ENCODE results near the gene ELOVL3.
A peak's percentile ranks its signal among the peaks of the same experiment; 100 is the strongest.
"Not testable (repeated sequence)": the region's sequence is repeated elsewhere in the genome, so short reads cannot be mapped to it uniquely, and the experiment has no call there.

The ELOVL3 gene

DNA sequence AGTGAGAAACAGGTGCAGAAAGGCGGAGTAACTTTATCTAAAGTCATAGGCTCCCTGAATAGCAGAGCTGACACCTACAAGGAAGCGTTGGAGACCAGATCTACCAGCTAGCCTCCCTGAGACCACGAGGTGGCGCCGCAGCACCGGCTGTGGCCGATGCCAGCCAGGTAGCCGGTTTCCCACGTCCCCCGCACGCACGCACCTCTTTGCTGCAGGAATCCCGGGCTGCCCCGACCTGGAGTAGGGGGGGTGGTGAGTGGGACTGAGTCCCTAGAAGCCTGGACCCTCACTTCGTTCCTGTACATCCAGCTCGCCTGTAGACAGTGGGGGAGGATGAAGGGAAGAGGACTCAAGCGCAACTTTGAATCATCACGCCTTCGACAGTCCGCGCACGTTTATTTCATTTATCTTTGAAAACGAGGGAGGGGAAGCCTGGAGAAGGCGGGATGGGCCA, 3.7 kb downstream of the ELOVL3 start:
- peak; percentile 78 for DNase-seq

DNA sequence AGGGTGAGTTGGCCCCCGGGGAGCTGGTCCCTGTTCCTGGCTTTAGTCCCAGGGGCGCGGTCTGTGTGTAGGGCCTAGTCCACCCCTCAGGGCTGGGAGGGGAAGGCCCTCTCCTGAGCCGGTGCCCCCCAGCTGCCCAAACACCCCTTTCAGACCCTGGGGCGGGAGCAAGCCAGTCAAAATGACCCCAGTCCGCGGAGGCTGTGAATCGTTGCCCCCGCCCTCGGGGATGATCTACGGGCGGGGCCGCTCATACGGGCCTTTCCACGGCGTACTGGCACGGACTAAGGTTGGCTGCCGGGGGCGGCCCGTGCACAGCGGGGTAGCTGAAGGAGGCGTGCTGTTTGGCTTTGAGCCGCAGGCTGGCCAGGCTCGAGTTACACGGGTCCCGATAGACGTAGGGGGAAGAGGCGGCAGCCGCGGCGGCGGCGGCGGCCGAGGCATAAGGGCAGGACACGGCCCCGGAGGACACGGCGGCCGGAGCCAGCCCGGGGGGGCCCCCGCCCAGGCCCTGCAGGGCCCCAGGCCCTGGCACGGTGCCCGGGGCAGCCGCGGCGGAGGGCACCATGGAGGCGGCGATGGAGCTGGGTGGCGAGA, 4.3 kb downstream of the ELOVL3 start:
- DNase-seq = no peak

GRCh38 chr10:102230861-102231356, 4.8 kb downstream of the ELOVL3 start:
- DNase-seq = peak; percentile 25

GRCh38 chr10:102231357-102232318, 5.5 kb downstream of the ELOVL3 start:
- peak; percentile 46 for DNase-seq

GRCh38 chr10:102233997-102234396, 7.9 kb downstream of the ELOVL3 start:
- no peak for DNase-seq

- DNase-seq = no peak
Observed at GRCh38 chr10:102234888-102235597, 8.9 kb downstream of the ELOVL3 start.

DNA sequence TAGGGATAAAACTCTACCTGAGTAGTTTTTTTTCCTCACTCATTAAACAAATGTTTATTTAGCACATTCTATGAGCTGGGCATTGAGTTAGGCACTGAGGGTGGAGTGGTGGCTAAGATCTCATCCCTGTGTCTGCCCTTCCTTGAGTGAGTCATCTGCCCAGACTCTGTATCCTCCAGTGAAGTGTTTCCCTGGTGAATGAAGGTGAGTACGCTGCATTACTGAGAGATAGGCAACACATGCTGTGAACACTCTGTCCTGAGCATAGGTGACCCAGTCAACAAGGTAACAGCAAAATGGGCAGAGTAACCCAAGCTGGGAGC, 9.5 kb downstream of the ELOVL3 start:
- DNase-seq = no peak

DNA sequence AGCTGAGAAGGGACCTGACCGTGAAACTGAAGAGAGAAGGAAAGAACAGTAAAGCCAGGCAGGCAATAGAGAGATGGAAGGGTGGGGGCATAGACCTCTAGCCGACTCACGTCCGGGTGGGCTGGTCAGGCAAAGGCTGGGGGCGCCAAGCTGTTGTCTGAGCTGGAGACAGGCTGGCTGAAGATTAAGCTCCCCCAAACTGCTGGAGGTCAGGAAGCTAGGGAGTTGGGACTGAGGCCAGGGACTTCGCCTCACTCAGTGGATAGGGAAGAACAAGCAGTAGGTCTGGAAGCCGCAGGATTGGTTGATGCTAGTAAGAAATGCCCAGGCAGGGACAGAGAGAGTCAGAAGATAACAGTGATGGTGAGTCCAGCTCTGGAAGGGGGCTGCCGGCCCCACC, 9.9 kb downstream of the ELOVL3 start:
- no peak for DNase-seq

GRCh38 chr10:102237711-102238252, 11.7 kb downstream of the ELOVL3 start:
- DNase-seq = no peak

- no peak for DNase-seq
Observed at GRCh38 chr10:102240467-102241031, 14.4 kb downstream of the ELOVL3 start.

DNA sequence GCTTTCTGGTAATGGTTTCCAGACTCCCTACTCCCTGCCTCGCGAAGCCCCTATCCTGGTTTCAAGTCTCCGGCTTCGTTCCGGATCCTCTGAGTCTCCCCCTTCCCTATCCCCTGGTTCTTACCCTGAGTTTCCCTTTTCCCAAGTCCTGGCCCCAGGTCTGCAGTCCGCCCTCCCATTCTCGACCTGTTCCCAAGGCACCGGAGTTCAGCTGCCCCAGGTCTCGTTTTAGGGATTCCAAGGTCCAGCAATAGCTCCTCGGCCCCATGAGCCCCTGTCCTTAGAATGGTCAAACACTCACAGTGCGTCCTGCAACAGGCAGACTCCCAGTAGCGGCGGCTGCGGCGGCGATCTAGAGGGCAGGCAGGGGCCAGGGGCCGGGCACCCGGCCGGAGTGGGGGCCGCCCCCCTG, 14.9 kb downstream of the ELOVL3 start:
- DNase-seq = no peak

DNA sequence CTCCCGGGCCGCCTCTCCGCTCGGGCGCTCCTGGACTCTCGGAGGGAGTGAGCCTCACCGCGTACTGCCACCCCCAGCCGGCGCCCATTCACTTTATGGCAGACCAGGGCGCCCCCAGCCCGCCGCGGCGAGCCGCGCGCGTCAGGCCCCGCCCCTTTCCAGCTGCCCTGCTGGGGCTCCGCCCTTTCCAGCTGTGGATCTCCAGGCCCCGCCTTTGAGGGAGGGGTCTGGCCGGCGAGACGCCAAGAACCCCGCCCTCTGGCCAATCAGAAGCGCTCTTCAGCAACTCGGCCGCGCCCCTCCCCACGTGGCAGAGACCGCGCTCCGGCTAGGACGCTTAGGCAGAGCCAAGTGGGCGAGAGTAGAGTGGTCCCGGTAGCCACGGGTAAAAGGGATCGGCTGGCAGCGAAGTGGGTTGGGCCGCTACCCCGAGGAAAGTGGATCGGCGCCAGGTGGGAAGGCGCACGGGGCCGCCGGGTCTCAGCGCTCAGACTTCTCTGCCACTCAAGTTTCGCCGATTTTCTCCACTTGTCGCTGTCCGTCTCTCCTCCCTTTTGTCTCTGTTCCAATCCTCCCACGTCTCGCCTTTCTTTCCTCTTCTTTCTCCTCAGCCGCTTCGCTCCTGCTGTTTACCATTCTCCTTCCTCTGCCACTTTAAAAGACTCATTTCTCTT, 15.5 kb downstream of the ELOVL3 start, which contains the start of gene PITX3:
PITX3 (minus strand) TSS at position 69 of the 674 bp plus-strand sequence. CDS start 9,432 bp downstream, outside the sequence.
- DNase-seq = peak; percentile 6

GRCh38 chr10:102242118-102242485, 16.0 kb downstream of the ELOVL3 start:
- no peak for DNase-seq

GRCh38 chr10:102243309-102243708, 17.2 kb downstream of the ELOVL3 start:
- no peak for DNase-seq

GRCh38 chr10:102245082-102245931, 19.2 kb downstream of the ELOVL3 start, which contains the start of gene GBF1:
Gene GBF1, plus strand, starts transcription at chr10:102245532. Its CDS starts 13,407 bp downstream, at chr10:102258939.
- peak; percentile 96 for DNase-seq

DNA sequence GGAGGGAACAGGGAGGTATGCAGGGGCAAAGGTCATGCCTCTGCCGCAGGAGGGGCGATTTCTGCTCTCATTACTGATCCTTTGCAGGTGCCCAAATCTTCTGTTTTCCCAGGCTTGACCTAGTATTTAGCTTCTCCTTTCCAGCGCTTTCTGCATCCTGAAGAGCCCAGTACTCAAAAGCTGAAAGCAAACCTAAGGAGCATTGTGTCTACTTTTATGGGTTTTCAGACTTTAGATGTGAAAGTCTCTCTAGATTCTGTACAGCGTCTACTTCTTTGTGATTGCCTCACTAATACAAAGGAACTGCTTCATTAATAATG, 19.8 kb downstream of the ELOVL3 start:
- no peak for DNase-seq

GRCh38 chr10:102246261-102246660, 20.2 kb downstream of the ELOVL3 start:
- DNase-seq = no peak

DNA sequence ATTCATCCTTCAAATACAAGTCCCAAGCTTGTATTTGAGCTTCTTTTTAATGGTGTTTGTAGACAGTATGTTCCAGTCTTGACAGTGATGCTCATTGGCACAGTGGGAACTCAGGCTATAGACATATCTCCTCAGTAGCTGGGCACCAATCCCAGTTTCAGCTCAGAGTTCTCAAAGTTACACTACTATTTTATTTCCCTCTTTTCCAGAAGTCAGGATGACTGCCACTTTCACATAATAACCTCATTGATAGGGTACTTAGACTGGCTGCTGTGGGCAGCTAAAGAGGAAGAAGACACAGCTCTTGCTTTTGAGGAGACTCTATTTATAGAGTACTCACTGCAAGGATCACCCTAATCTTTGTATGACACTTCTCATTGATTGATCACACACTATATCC, 21.6 kb downstream of the ELOVL3 start:
- no peak for DNase-seq

- not testable (repeated sequence) for DNase-seq
Observed at GRCh38 chr10:102252508-102252907, 26.4 kb downstream of the ELOVL3 start.

DNA sequence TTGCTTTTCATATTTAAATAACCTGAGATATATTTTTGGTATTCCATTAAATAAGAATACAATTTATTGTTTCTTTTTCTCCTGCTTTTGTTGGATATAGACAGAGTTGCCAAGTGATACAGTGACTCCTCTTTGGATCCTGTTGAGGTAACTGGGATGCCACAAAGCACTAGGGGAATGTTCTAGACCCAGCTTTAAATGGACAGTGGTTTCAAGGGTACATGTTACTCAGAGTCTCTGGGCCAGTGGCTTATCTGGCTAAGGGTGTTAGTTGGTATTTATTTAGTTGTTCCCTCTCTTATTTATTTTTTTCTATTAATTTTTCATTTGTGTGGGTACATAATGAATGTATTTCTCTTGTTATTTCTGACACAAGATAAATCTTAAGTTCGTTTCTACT, 28.3 kb downstream of the ELOVL3 start:
- no peak for DNase-seq

DNA sequence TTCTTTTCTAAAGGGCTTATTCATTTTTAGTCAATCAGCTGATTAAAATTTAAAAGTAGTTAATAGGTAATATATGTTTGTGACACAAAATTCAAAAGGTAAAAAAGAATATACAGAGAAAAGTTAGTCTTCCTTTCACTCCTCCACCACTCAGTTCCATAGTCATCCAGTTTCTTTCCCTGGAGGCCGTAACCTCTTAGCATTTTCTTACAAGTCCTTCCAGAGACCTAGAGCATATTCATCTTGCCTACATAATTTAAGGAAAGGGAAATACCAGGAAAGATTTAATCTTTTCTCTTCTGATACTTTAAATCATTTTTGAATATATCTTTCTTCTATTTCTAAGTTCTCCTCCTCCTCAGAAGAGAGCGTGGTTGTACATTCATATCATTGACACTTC, 29.3 kb downstream of the ELOVL3 start:
- DNase-seq = no peak

Measured in KG1 (cell line).